ENCODE results near the gene ZNF629.
A peak's percentile ranks its signal among the peaks of the same experiment; 100 is the strongest.
"Not testable (repeated sequence)": the region's sequence is repeated elsewhere in the genome, so short reads cannot be mapped to it uniquely, and the experiment has no call there.

Gene ZNF629

DNA sequence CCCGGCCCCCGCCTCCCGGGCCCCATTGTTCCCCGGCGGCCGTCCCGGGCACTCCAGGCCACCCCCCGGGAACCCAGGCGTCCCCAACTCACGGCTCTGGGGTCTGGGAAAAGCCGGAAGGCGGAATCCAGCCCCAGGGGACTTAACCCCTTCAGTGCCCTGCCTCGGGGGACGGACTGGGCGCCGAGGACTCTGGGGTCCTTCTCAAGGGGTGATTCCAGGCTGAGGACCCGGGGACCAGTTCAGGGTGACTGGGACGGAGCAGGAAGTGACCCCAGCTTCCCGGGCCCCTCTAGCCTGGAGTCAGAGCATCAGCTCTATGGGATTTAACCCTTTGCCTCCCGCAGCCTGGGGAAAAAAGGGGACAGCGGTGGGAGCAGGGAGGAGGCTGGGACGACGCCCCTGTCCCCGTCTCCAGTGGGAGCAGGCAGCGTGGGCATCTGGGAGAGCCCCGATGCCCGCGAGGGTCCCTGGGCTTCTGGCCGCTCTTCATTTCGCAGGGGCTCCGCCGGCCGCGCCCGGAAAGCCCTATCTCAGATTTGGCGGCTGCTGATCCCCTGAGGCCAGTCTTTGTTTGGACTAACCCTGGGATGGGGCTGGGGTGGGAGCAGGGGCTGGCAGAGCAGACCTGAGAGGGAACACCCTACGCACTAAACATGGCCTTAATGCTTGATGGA, at the start of gene ZNF629:
TSS of gene ZNF629 (minus strand) at position 270 of the 677 bp plus-strand sequence. CDS start 2,723 bp downstream, outside the sequence.
- FAIRE-seq (peak; percentile 74), DNase-seq (ENCODE audit: insufficient read length, low spot score) (peak; percentile 91)

DNA sequence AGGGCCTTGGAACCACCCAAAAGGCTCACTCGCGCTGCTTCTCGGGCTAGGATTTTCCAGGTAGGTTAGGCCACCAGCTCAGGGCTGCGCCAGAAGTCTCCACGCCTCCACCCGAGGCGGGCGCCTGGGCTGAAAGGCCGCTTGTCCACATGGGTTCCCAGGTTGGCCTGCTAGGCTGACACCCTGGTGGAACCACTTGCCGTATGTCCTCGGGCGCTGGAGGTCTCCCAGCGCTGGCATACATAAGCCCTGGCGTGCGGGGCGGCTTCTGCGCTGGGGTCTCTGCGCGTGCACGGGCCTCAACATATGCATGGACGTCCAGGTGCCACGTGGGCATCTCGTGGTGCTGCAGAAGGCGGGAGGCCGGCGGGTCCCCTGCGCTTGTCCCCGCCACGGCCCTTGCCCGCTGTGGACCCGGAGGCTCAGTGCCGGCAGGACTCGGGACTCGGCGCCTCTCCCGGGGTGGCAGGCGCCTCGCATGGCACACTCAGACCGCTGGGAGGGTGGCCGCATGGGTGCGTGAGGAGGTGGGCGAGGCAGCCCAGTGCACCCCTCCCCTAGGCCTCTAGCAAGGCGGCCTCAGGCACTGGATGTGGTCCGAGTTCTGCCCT, 47.2 kb upstream of the ZNF629 start:
- DNase-seq (ENCODE audit: insufficient read length, low spot score) (no peak), FAIRE-seq (no peak)

- no peak for DNase-seq (ENCODE audit: insufficient read length, low spot score)
- no peak for FAIRE-seq
These were observed 43.0 kb upstream of the ZNF629 start for GRCh38 chr16:30830072-30830417.

DNA sequence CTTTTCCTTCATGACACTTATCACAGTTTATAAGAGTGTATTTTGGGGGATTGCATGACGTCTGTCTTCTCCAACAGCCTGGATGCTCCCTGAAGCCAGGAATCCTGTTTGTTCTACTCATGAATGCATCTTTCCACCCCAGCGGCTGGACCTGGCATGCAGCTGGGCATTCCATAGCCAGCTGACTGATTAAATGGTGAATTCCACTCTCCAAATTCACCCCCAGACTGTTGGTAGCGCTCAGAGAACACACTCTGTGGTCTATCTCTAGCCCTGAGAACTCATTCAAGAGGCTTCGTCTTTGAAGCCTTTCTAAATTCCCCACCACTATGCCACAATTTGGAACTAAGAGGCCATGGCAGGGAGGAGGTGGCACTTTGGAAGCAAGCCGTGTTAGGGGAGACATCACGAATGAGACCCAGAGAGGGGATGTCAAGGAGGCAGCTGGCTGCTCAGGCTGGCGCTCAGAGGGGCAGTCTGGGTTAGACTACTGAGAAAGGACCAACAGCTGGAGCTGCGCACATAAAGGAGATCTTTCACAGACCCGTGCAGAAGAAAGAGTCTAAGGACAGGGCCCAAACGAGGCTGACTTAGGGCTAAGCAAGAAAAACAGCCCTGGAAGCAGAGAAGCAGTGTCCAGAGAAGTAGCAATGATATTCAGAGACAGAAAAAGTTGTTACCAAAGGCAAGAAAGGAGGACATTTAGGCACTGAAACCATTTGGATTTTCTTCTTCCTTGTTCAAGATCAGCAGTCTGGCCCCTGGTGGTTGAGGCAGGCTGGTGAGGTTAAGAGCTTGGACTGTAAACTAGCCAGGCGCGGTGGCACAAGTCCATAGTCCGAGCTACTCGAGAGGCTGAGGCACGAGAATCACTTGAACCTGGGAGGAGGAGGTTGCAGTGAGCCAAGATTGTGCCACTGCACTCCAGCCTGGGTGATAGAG, 42.4 kb upstream of the ZNF629 start:
- FAIRE-seq (no peak), DNase-seq (ENCODE audit: insufficient read length, low spot score) (no peak)

DNA sequence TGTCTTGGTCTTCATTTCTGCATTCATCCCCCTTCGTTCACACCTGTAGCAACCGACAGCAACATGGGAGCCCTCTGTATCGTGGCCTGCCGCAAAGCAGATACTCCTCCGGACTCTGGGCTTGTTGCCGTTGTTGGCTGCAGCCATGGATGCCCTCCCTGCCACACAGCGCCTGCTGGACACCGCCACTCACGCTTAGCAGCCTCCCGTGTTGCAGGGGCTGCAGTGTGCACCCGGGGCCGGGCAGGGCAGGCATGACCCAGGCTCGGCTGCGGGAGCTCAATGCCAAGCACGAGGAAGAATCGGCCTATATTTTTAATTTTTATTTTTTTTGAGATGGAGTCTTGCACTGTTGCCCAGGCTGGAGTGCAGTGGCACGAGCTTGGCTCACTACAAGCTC, 34.9 kb upstream of the ZNF629 start:
- no peak for FAIRE-seq
- DNase-seq (ENCODE audit: insufficient read length, low spot score) = no peak

DNA sequence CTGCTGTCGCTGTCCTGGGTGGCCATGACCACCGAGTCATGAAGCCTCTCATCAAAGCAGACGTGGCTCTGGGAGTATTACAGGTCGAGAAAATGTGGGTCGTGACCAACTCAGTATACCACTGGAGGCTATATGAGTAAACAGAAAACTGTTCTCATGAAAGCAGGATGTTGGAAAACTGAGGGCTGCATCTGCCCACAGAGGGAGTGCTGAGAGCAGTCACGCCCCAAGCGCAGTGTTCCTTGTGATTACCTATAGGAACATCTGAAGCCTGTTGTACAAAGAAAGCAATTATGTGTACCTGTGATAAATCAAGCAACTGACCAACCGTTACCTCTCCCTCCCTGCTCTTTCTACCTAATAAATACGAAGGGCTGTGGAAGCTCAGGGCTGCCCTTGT, 34.4 kb upstream of the ZNF629 start:
- not testable (repeated sequence) for DNase-seq (ENCODE audit: insufficient read length, low spot score); FAIRE-seq

- no peak for DNase-seq (ENCODE audit: insufficient read length, low spot score)
- no peak for FAIRE-seq
These were observed 34.0 kb upstream of the ZNF629 start for GRCh38 chr16:30820952-30821421.

DNA sequence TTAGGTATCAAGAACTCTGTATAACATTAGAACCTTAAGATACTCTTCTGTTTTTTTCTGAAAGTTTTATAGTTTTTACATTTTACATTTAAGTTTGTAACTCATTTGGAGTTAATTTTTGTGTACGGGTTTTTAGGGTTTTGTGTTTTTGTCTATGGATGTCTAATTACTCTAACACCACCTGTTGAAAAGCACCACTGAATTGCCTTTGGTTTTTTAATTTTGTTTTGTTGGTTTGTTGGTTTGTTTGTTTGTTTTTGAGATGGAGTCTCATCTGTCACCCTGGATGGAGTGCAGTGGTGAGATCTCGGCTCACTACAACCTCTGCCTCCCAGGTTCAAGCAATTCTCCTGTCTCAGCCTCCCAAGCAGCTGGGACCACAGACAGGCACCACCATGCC, 29.8 kb upstream of the ZNF629 start:
- DNase-seq (ENCODE audit: insufficient read length, low spot score) = no peak
- no peak for FAIRE-seq

DNA sequence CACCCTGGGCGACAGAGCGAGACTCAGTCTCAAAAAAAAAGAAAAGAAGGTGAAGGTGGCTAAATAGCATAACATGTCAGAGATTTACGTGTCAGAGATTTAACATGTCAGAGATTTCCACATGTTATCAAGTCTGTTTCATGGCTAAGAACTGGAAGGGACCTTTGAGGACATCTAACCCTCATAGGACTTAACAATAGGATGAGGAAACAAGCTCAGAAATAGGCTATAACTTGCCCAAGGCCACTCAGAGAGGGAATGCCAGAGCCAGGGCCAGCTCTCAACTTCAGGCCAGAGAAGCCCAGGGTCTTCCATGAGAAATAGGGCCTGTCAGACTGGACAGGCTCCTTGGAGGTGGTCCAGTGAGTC, 26.8 kb upstream of the ZNF629 start:
- no peak for FAIRE-seq
- DNase-seq (ENCODE audit: insufficient read length, low spot score) = no peak

DNA sequence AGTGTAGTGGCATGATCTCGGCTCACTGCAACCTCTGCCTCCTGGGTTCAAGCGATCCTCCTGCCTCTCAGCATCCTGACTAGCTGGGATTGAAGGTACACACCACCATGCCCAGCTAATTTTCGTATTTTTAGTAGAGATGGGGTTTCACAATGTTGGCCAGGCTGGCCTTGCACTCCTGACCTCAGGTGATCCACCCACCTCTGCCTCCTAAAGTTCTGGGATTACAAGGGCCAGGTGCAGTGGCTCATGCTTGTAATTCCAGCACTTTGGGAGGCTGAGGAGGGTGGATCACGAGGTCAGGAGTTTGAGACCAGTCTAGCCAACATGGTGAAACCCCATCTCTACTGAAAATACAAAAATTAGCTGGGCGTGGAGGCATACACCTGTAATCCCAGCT, 22.7 kb upstream of the ZNF629 start:
- not testable (repeated sequence) for DNase-seq (ENCODE audit: insufficient read length, low spot score); FAIRE-seq

GRCh38 chr16:30808890-30809426, 22.0 kb upstream of the ZNF629 start:
- DNase-seq (ENCODE audit: insufficient read length, low spot score); FAIRE-seq: not testable (repeated sequence)

DNA sequence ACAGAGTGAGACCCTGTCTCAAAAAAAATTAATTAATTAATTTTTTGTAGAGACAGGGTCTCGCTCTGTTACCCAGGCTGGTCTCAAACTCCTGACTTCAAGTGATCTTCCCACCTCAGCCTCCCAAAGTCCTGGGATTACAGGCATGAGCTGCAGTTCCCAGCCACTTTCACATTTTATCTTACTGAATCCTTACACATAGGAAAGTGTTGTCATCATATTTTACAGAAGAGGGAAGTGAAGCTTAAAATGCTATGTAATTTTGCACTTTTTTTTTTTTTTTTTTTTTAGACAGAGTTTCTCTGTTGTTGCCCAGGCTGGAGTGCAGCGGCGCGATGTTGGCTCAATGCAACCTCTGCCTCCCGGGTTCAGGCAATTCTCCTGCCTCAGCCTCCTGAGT, 21.1 kb upstream of the ZNF629 start:
- DNase-seq (ENCODE audit: insufficient read length, low spot score) (no peak), FAIRE-seq (no peak)

DNA sequence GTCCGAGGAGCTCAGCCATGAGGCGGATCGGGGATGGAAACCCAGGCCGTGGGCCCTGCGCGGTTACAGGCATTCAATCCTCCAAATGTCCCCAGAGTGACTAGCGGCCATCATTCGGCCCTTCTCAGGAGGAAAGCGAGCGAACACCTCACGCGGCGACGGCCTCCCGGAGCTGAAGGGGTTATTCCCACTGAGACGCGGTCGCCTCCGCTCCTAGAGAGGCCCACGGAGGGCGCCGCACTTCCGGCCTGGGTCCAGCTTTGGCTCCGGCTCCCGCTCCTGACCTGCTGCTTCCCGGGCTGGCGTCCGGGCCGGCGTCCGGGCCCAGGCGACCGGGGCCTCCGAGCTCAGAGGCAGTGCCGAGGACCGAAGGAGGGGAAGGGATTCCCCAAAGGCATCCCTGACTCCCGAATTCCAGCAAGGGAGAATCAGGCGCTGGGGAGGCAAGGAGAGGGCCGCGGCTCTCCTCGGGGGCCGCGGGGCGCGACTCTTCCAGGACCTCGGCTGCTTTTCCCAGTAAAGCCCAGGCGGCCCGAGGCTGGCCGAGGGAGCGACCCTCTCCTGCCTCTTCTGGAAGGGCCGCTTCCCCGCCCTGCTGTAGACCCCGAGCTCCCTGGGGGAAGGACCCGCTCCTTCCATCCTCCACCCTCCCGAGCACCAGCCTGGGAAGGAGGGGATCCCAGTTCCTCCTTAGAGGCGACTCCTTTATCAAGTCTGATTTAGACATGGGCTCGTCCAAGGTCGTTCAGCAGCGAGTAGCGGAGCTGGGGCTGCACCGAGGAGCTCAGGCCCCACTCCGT, 18.6 kb upstream of the ZNF629 start:
- DNase-seq (ENCODE audit: insufficient read length, low spot score) = peak; percentile 93

DNA sequence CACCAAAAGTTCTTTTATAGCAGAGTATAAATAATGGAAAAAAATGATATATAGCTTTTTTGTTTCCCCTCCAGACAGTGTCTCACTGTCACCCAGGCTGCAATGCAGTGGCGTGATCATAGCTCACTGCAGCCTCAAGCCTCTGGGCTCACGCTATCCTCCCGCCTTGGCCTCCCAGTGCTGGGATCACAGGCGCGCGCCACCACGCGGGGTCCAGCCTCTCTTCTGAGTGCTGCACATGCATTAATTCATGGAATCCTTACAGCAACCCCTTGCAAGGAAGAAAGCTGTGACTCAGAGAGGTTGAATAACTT, 18.0 kb upstream of the ZNF629 start:
- no peak for DNase-seq (ENCODE audit: insufficient read length, low spot score)
- no peak for FAIRE-seq

More for the DNA sequence above, 18.6 kb upstream of the ZNF629 start:
- peak; percentile 60 for FAIRE-seq

DNA sequence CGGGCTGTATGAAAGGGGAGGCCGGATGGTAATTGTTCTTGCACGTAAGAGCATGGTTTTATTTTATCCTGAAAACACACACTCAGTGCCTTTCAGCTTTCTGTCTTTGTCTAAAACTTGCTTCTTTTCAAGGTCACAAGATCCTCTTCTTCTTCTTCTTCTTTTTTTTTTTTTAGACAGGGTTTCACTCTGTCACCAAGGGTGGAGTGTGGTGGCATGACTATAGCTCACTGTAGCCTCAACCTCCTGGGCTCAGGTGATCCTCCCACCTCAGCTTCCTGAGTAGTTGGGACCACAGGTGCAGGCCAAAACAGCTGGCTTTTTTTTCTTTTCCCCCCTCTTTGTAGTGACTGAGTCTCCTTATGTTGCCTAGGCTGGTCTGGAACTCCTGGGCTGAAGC, 15.9 kb upstream of the ZNF629 start:
- DNase-seq (ENCODE audit: insufficient read length, low spot score) = no peak
- FAIRE-seq = no peak

DNA sequence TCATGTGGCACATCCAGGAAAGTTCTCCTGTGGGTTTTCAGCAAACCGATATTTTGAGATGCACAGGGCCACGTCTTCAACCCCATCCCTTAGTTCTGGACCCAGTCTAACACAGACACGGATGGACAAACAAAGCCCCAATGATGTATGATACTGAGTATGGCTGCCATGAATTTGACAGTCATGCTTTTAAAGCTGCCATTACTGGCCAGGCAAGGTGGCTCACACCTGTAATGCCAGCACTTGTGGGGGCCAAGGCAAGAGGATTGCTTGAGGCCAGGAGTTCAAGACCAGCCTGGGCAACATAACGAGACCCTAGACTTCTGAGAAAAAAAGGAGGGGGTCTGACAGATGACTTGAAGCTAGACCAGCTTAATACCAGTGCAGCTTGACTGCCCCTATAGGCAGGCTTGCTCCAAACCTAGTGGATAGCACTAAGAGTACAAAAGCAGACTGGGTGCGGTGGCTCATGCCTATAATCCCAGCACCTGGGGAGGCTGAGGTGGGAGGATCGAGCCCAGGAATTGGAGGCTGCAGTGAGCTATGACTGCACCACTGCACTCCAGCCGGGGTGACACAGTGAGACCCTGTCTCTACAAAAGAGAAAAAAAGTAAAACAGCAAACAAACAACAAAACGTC, 10.8 kb upstream of the ZNF629 start:
- no peak for DNase-seq (ENCODE audit: insufficient read length, low spot score)
- FAIRE-seq = peak; percentile 23

- no peak for DNase-seq (ENCODE audit: insufficient read length, low spot score)
- FAIRE-seq = no peak
These were observed 7.6 kb upstream of the ZNF629 start for GRCh38 chr16:30794634-30795033.

GRCh38 chr16:30793508-30794069, 6.6 kb upstream of the ZNF629 start:
- DNase-seq (ENCODE audit: insufficient read length, low spot score) = no peak

DNA sequence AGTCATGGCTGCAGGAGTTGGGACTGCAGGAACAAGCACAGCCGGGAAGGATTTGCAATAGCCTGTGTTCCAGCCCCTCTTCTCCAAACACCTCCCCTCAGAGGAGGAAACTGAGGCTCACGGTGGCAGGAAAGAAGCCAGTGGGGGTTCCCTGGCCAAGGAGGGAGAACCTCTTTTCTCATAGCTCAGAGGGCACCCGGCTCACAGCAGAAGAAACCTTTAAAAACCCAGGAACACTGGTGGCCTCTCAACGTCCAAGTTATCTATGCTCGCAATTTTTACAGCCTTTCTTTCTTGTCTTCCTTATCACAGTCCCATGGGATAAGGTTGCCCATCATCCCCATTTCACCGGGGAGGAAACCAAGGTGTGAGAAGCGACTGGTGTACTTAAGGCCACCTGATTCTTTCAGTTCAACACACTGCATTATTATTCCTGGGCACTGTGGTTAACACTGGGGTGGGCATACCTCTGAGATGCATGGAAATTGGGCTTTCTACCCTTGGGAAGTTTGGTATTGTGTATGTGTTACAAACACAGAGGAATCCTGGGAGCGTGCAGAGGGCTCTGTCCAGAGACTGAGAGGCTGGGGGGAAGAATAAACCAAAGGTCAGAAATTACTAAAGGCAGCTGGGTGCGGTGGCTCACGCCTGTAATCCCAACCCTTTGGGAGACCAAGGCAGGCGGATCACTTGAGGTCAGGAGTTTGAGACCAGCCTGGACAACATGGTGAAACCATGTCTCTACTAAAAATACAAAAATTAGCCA, 791 bp upstream of the ZNF629 start:
- DNase-seq (ENCODE audit: insufficient read length, low spot score) (no peak), FAIRE-seq (peak; percentile 76)

More at GRCh38 chr16:30793508-30794069, 6.6 kb upstream of the ZNF629 start:
- FAIRE-seq = no peak
